Measurements from ENCODE around the gene SETD7. TPM values are rescaled to one million over a fixed set of nuclear protein-coding genes. Genes with fewer than 3 reads are reported as not detected.

SETD7 gene
- total and polyA plus RNA-seq, 2 experiments from 2014 or later: 1.1 to 4.2 TPM

DNA sequence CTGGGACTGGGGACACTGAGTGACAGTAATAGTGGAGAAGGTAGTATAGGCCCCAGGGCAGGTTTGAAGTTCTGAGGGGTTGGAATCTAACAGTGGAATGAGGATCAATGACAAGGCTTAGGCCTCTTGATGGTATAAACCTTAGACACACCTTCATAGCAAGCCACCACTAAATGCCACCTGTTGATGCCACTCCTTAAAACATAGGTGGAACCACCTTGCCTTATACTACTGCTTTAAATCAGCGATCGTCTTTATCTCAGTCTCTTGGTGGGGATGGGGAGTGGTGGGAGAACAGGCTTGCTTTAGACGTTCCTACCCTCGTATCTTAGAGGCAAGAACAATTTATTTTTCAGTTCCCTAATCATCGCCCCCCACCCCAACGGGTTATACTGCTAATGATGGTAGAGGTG, 100.9 kb downstream of the SETD7 start (continued):
- TF ChIP-seq ZNF462 (CRISPR knock-in tag; IDR thresholded peaks at IDR 0.05) (no peak), ZNF331 (CRISPR knock-in tag; IDR thresholded peaks at IDR 0.05; ENCODE audit: low read depth) (no peak), CREB1 (CRISPR knock-in tag; IDR thresholded peaks at IDR 0.05; ENCODE audit: low read depth) (no peak), EZH2 (IDR thresholded peaks at IDR 0.05; ENCODE audit: low read depth, unreplicated experiment) (no peak), JUNB (IDR thresholded peaks at IDR 0.05; ENCODE audit: unreplicated experiment) (no peak), STAT1 (IDR thresholded peaks at IDR 0.05; ENCODE audit: unreplicated experiment) (no peak)
- TF ChIP-seq, protein P1, sequence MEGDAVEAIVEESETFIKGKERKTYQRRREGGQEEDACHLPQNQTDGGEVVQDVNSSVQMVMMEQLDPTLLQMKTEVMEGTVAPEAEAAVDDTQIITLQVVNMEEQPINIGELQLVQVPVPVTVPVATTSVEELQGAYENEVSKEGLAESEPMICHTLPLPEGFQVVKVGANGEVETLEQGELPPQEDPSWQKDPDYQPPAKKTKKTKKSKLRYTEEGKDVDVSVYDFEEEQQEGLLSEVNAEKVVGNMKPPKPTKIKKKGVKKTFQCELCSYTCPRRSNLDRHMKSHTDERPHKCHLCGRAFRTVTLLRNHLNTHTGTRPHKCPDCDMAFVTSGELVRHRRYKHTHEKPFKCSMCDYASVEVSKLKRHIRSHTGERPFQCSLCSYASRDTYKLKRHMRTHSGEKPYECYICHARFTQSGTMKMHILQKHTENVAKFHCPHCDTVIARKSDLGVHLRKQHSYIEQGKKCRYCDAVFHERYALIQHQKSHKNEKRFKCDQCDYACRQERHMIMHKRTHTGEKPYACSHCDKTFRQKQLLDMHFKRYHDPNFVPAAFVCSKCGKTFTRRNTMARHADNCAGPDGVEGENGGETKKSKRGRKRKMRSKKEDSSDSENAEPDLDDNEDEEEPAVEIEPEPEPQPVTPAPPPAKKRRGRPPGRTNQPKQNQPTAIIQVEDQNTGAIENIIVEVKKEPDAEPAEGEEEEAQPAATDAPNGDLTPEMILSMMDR (conservative IDR thresholded peaks at IDR 0.05; ENCODE audit: low read depth in 2 of 2): no peak
